Endothelial cell of umbilical vein (primary cell): Measurements from ENCODE around the gene CNEP1R1. TPM values are rescaled to one million over a fixed set of nuclear protein-coding genes. Genes with fewer than 3 reads are reported as not detected.

Experiments
- BruUV-seq: library from RNA; stranded (reverse); fragments of 400-500 nt; replicated peaks from 2 replicates; lab custom pipeline; 2021; lab: Mats Ljungman, UMichigan
- CTCF ChIA-PET: fragments of 300-600, 350-600 bp; sonication (Branson Sonifier 250); formaldehyde crosslinking; loops from one replicate; lab custom pipeline; 2021; ENCODE audit warnings: antibody characterized with exemption, inconsistent platforms; lab: Charles Lee
- POLR2A ChIA-PET: fragments of 300-600, 350-600 bp; sonication (Branson Sonifier 250); formaldehyde crosslinking; loops from one replicate; lab custom pipeline; 2021; ENCODE audit warnings: antibody characterized with exemption, inconsistent platforms; lab: Charles Lee
- DNase-seq: peaks from one replicate; pipeline ENCODE4 v3.0.0-alpha.2; 2011; ENCODE audit warnings: low read depth, low spot score
- FAIRE-seq: peaks from 2 replicates; lab custom pipeline; 2011; peaks lifted over from hg19 to GRCh38; lab: Jason Lieb, UNC
- H2AFZ ChIP-seq: 2 replicates; pipeline ENCODE4 v1.6.0; 2012; ENCODE audit warnings: low read depth, low read length, control low read depth, inconsistent platforms
- H3K27ac ChIP-seq: 2 replicates; pipeline ENCODE4 v1.5.1; 2011; ENCODE audit warnings: low read depth, mild to moderate bottlenecking, control low read depth, low read length, moderate library complexity; ENCODE audit not compliant: insufficient read depth
- H3K27me3 ChIP-seq, 2 experiments: 2 replicates each; pipeline versions ENCODE4 v1.6.0 to v1.6.1; 2011; ENCODE audit warnings: low read length in 2 of 2, mixed read lengths in 1 of 2; ENCODE audit not compliant: control insufficient read depth in 2 of 2, insufficient read depth in 2 of 2
- H3K36me3 ChIP-seq, 2 experiments: 2 replicates in 1 of 2; 3 replicates in 1 of 2; pipeline ENCODE4 v1.5.1; 2011; ENCODE audit warnings: low read length in 2 of 2, mild to moderate bottlenecking in 1 of 2, moderate library complexity in 1 of 2; ENCODE audit not compliant: control insufficient read depth in 2 of 2, insufficient read depth in 2 of 2; ENCODE audit errors: extremely low read depth in 1 of 2
- H3K4me1 ChIP-seq: 3 replicates; pipeline ENCODE4 v1.5.1; 2011; ENCODE audit warnings: mild to moderate bottlenecking, low read length; ENCODE audit not compliant: control insufficient read depth, insufficient read depth; ENCODE audit errors: extremely low read depth
- H3K4me2 ChIP-seq: 2 replicates; pipeline ENCODE4 v1.6.1; 2011; ENCODE audit warnings: low read length, control low read depth, mixed read lengths; ENCODE audit not compliant: insufficient read depth
- H3K4me3 ChIP-seq, 3 experiments: fragments of 200-600 bp in 1 of 3; sonication (generic), shearing (Covaris generic) in 1 of 3; replicated peaks in 1 of 3; 2 replicates each; pipeline ENCODE4 v1.5.1; 2011 to 2016; ENCODE audit warnings: control low read depth in 3 of 3, low read length in 3 of 3, mild to moderate bottlenecking in 2 of 3, inconsistent platforms in 1 of 3, low read depth in 1 of 3, moderate library complexity in 1 of 3; ENCODE audit not compliant: insufficient read depth in 1 of 3
- H3K79me2 ChIP-seq: 2 replicates; pipeline ENCODE4 v1.6.0; 2012; ENCODE audit warnings: low read length, inconsistent platforms; ENCODE audit not compliant: control insufficient read depth, insufficient read depth
- H3K9ac ChIP-seq: replicated peaks from 2 replicates; pipeline ENCODE3; 2011; ENCODE audit warnings: low read length, control low read depth; ENCODE audit not compliant: insufficient read depth; ENCODE audit errors: extremely low read depth
- H3K9me1 ChIP-seq: replicated peaks from 3 replicates; pipeline ENCODE4 v1.6.0; 2011; ENCODE audit warnings: mild to moderate bottlenecking, low read length; ENCODE audit not compliant: control insufficient read depth, insufficient read depth; ENCODE audit errors: extremely low read depth
- H3K9me3 ChIP-seq: replicated peaks from 2 replicates; pipeline ENCODE4 v1.5.1; 2012; ENCODE audit warnings: low read length, inconsistent platforms; ENCODE audit not compliant: control insufficient read depth, insufficient read depth
- H4K20me1 ChIP-seq: replicated peaks from 2 replicates; pipeline ENCODE3; 2011; ENCODE audit warnings: mild to moderate bottlenecking, low read length; ENCODE audit not compliant: control insufficient read depth, insufficient read depth; ENCODE audit errors: extremely low read depth
- EZH2 ChIP-seq: IDR thresholded peaks from 2 replicates; pipeline ENCODE4 v1.6.1; 2012; ENCODE audit warnings: borderline replicate concordance, low read depth, mild to moderate bottlenecking, moderate library complexity, low read length, inconsistent platforms; ENCODE audit not compliant: severe bottlenecking
- FOS ChIP-seq: IDR thresholded peaks from 2 replicates; pipeline ENCODE4 v1.6.1; 2011; ENCODE audit warnings: mild to moderate bottlenecking, low read length, moderate library complexity, borderline replicate concordance; ENCODE audit not compliant: insufficient read depth
- GATA2 ChIP-seq: IDR thresholded peaks from 2 replicates; pipeline ENCODE4 v1.7.0; 2011; ENCODE audit warnings: low read depth, mild to moderate bottlenecking, moderate library complexity, mixed read lengths, low read length; ENCODE audit not compliant: insufficient read length, insufficient read depth
- JUN ChIP-seq: IDR thresholded peaks from 2 replicates; pipeline ENCODE4 v1.6.1; 2011; ENCODE audit warnings: borderline replicate concordance, low read depth; ENCODE audit not compliant: insufficient read length, insufficient read depth
- MAX ChIP-seq: IDR thresholded peaks from 2 replicates; pipeline ENCODE4 v1.6.1; 2011; ENCODE audit not compliant: insufficient read depth, insufficient read length
- POLR2A ChIP-seq: IDR thresholded peaks from 2 replicates; pipeline ENCODE4 v1.6.1; 2012; ENCODE audit warnings: low read depth, mild to moderate bottlenecking, control low read depth, low read length
- POLR2AphosphoS5 ChIP-seq: IDR thresholded peaks from 2 replicates; pipeline ENCODE4 v1.6.1; 2012; ENCODE audit warnings: low read depth, mild to moderate bottlenecking, control low read depth, low read length, moderate library complexity; ENCODE audit not compliant: insufficient read depth
- dilution Hi-C: fragments of 300-500 bp; cut with MboI; formaldehyde crosslinking; loops from one replicate; pipeline ENCODE4 v1.15.0; 2019; ENCODE audit warnings: low sequenced_read_pairs; ENCODE audit not compliant: extremely low pct_ligation_motif_present
- intact Hi-C: fragments of 100-400 bp; cut with micrococcal nuclease; formaldehyde crosslinking; loops from one replicate; pipeline ENCODE4 v1.10.0; 2022
- polyA plus RNA-seq, 4 experiments: library from polyadenylated mRNA; depleted of rRNA in 3 of 4; stranded (reverse) in 3 of 4; unstranded in 1 of 4; fragments of >200 nt; gene quantifications; 2 replicates each; pipeline versions ENCODE4 v1.2.1 to v1.2.3, GENCODE V29; 2011 to 2012; ENCODE audit warnings: missing spikeins in 1 of 4
- total RNA-seq: library from RNA; stranded (reverse); gene quantifications from 2 replicates; pipeline ENCODE4 v1.2.3, GENCODE V29; 2021
- TF ChIP-seq, protein P1 (sequence below), 2 donors: IDR thresholded peaks; 1 replicate in 1 of 2; 2 replicates in 1 of 2; pipeline ENCODE4 v1.5.1; 2011; ENCODE audit warnings: low read length in 2 of 2, mild to moderate bottlenecking in 2 of 2, moderate library complexity in 2 of 2, control low read depth in 1 of 2, inconsistent platforms in 1 of 2, low read depth in 1 of 2; ENCODE audit not compliant: insufficient read depth in 1 of 2; ENCODE audit errors: extremely low read depth in 1 of 2

Gene CNEP1R1
- total and polyA plus RNA-seq, 2 donors (not counting 3 experiments of a cell fraction or from before 2014, with no cell fraction given), result 15.3 to 23.2 TPM

- H3K9me3 ChIP-seq, result no peaks in the 10 kb centered on the region
- H3K27ac ChIP-seq, result no peak overlapping the region
- H3K79me2 ChIP-seq, result peaks cover 9% of the 10 kb centered on the region
- no peaks in the 10 kb centered on the region for H3K27me3 ChIP-seq
- H3K9ac ChIP-seq, result no peak overlapping the region
- intact Hi-C loops (no loop called here), dilution Hi-C loops (no loop called here)
- TF ChIP-seq MAX (no peak), POLR2AphosphoS5 (no peak), FOS (no peak), JUN (no peak), POLR2A (no peak), EZH2 (no peak), GATA2 (no peak)
- TF ChIP-seq, protein P1, sequence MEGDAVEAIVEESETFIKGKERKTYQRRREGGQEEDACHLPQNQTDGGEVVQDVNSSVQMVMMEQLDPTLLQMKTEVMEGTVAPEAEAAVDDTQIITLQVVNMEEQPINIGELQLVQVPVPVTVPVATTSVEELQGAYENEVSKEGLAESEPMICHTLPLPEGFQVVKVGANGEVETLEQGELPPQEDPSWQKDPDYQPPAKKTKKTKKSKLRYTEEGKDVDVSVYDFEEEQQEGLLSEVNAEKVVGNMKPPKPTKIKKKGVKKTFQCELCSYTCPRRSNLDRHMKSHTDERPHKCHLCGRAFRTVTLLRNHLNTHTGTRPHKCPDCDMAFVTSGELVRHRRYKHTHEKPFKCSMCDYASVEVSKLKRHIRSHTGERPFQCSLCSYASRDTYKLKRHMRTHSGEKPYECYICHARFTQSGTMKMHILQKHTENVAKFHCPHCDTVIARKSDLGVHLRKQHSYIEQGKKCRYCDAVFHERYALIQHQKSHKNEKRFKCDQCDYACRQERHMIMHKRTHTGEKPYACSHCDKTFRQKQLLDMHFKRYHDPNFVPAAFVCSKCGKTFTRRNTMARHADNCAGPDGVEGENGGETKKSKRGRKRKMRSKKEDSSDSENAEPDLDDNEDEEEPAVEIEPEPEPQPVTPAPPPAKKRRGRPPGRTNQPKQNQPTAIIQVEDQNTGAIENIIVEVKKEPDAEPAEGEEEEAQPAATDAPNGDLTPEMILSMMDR (IDR thresholded peaks at IDR 0.05; ENCODE audit: extremely low read depth in 1 of 2, insufficient read depth in 1 of 2, low read depth in 1 of 2, low read length in 2 of 2), result no peak
- H3K36me3 ChIP-seq, result peaks cover 2 to 12% of the 10 kb centered on the region in 2 experiments
- no peaks in the 10 kb centered on the region for H3K9me1 ChIP-seq
- peaks cover 7% of the 10 kb centered on the region for H3K4me1 ChIP-seq
- CTCF ChIA-PET, result interaction anchor here (2.2 kb wide), 2 partner anchors 57 to 584 kb away, joined by 5 to 6 read pairs; partner anchors contain the start of gene CNEP1R1
- no TSS peak for BruUV-seq
- DNase-seq (no peak), FAIRE-seq (no peak)
- POLR2A ChIA-PET, result no interaction called here
- H2AFZ ChIP-seq, result no peak overlapping the region
- no peak overlapping the region for H3K4me3 ChIP-seq
- no peak overlapping the region for H3K4me2 ChIP-seq
- no peaks in the 10 kb centered on the region for H4K20me1 ChIP-seq
Observed at GRCh38 chr16:50081428-50082018, 56.5 kb downstream of the CNEP1R1 start.
